ENCODE data around the gene IL11. TPM values are rescaled to one million over a fixed set of nuclear protein-coding genes. Genes with fewer than 3 reads are reported as not detected.
"Not testable (repeated sequence)": the region's sequence is repeated elsewhere in the genome, so short reads cannot be mapped to it uniquely, and the experiment has no call there.

IL11 gene
- total RNA-seq, result 2.8 to 3.7 TPM (median 3.1 TPM) in 3 replicates
- long read RNA-seq, partial matches to known transcripts, result 1 of 2 reads
- long read RNA-seq, other reads (novel, unspliced or antisense), result 1 of 2 reads

DNA sequence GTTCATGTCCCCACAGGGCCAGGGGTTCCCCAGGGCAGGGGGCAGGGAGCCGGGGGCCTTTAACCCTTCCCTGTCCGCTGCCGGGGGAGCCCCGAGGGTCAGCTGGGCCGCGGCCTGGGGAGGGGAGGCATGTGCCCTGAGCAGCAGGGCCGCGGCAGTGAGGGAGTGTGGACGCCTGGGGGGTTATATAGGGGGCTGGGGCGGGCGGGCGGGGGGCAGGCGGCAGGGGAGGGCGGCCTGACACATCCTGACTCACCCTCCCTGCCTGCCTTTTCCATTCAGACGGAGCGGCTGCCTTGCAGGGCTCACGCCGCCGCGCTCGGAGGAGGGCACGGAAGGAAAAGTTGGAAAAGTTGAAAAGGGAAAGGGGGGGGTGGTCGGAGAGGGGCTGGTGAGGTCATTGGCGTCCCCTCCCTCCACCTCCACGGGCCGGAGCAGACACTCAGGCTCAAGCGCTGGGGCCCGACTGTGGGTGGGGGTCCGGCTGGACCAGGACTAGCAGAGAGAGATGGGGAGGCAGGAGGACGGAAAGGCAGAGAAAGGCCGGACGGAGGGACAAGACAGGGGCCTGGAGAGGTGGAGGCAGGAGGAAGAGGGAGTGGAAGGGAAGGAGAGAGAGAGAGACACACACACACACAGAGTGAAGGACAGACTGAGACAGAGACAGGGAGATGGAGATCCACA, at the start of gene IL11:
TSS of gene IL11 (minus strand) at position 159 of the 684 bp plus-strand sequence. CDS start at position 6, 153 bp downstream.
- Mint-ChIP-seq H3K36me3 (ENCODE audit: low read depth) (no peaks in the 10 kb centered on the region), H3K27ac (ENCODE audit: unreplicated experiment) (peak within 1 kb of the TSS; percentile 45), H3K4me3 (ENCODE audit: unreplicated experiment) (peak within 1 kb of the TSS; percentile 74), H3K27me3 (ENCODE audit: low read depth) (no peaks in the 10 kb centered on the region), H3K4me1 (ENCODE audit: low read depth) (peaks cover 22% of the 10 kb centered on the region), H3K9me3 (ENCODE audit: low read depth) (no peaks in the 10 kb centered on the region)
- TF ChIP-seq, protein P1, sequence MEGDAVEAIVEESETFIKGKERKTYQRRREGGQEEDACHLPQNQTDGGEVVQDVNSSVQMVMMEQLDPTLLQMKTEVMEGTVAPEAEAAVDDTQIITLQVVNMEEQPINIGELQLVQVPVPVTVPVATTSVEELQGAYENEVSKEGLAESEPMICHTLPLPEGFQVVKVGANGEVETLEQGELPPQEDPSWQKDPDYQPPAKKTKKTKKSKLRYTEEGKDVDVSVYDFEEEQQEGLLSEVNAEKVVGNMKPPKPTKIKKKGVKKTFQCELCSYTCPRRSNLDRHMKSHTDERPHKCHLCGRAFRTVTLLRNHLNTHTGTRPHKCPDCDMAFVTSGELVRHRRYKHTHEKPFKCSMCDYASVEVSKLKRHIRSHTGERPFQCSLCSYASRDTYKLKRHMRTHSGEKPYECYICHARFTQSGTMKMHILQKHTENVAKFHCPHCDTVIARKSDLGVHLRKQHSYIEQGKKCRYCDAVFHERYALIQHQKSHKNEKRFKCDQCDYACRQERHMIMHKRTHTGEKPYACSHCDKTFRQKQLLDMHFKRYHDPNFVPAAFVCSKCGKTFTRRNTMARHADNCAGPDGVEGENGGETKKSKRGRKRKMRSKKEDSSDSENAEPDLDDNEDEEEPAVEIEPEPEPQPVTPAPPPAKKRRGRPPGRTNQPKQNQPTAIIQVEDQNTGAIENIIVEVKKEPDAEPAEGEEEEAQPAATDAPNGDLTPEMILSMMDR (IDR thresholded peaks at IDR 0.05), result no peak
- no peak for DNase-seq (ENCODE audit: low spot score)

DNA sequence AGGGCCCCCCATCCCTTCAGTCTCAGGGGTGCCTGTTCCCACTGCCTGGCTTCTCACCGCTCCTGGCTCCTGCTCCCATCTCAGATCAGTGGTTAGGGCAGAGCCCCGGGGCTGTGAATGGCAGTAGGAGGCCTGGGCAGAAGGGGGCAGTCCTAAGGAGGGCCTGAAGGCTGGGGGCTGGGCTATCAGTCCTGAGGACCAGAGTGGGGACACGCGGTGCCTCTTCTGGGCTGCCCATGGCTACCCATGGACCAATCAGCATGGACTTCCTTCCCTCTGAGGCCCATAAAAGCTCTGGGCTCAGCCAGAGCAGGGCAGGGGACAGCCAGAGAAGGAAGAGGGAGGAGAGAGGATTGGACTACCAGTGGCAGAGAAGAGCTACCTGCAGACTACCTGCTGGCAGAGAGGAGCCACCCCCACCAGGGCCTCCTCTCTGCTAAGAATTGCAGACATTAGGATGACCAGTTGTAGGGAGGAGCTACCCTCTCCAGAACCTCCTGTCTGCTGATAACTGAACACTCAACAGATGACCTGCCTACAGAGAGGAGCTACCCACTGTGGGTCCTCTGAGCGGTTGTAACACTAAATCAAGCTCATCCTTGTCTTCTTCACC, 49.5 kb upstream of the IL11 start:
- peaks cover 14% of the 10 kb centered on the region for H3K27me3 Mint-ChIP-seq (ENCODE audit: low read depth)
- H3K27ac Mint-ChIP-seq (ENCODE audit: unreplicated experiment), result no peak overlapping the region
- H3K36me3 Mint-ChIP-seq (ENCODE audit: low read depth), result no peaks in the 10 kb centered on the region
- no peak overlapping the region for H3K4me3 Mint-ChIP-seq (ENCODE audit: unreplicated experiment)
- TF ChIP-seq, protein P1 (IDR thresholded peaks at IDR 0.05), result no peak
- H3K9me3 Mint-ChIP-seq (ENCODE audit: low read depth), result no peaks in the 10 kb centered on the region
- DNase-seq (ENCODE audit: low spot score), result no peak
- no peaks in the 10 kb centered on the region for H3K4me1 Mint-ChIP-seq (ENCODE audit: low read depth)

DNA sequence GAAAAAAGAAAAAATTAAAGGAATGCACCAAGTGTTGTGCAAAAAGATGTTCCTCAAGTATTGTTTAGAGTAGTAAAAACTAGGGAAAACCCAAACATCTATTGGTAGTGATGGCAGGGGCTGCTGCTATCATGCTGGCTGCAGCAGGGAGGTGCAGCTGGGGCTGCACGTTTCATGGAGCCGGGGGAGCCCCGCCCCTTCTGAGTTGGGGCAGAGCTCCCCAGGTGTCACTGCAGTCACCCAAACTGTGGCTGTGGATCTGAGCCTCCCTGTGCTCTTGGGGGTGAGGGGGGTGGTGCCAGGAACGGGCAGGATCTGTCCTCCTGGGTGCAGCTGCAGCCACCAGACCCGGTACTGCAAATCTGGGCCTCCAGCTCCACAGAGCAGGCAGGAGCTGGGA, 48.8 kb upstream of the IL11 start:
- H3K27me3 Mint-ChIP-seq (ENCODE audit: low read depth), result peaks cover 13% of the 10 kb centered on the region
- no peak overlapping the region for H3K27ac Mint-ChIP-seq (ENCODE audit: unreplicated experiment)
- H3K4me1 Mint-ChIP-seq (ENCODE audit: low read depth), result no peaks in the 10 kb centered on the region
- TF ChIP-seq, protein P1 (IDR thresholded peaks at IDR 0.05), result no peak
- DNase-seq (ENCODE audit: low spot score), result no peak
- no peaks in the 10 kb centered on the region for H3K9me3 Mint-ChIP-seq (ENCODE audit: low read depth)
- no peak overlapping the region for H3K4me3 Mint-ChIP-seq (ENCODE audit: unreplicated experiment)
- no peaks in the 10 kb centered on the region for H3K36me3 Mint-ChIP-seq (ENCODE audit: low read depth)

DNA sequence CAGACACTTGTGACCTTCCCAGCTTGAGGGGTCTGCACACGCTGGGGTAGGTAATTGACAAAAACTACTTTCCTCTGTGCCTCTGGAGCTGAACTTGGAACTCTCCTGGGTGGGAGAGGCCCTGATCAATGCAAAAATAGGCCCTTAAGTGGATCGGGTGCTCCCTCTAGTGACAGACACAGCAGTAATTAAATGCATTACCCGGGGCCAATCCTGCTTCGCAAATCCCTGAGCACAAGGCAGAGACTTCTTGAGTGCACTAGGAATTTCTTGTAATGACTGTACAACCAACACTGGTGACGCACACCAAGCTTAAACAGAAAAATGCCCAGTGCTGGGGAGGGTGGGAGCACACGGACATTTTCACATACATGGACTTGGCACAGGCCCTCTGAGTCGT, 47.9 kb upstream of the IL11 start:
- TF ChIP-seq, protein P1 (IDR thresholded peaks at IDR 0.05), result peak; percentile 92
- peaks cover 8% of the 10 kb centered on the region for H3K27me3 Mint-ChIP-seq (ENCODE audit: low read depth)
- H3K4me3 Mint-ChIP-seq (ENCODE audit: unreplicated experiment), result no peak overlapping the region
- no peaks in the 10 kb centered on the region for H3K9me3 Mint-ChIP-seq (ENCODE audit: low read depth)
- no peak for DNase-seq (ENCODE audit: low spot score)
- no peaks in the 10 kb centered on the region for H3K36me3 Mint-ChIP-seq (ENCODE audit: low read depth)
- H3K27ac Mint-ChIP-seq (ENCODE audit: unreplicated experiment), result no peak overlapping the region
- H3K4me1 Mint-ChIP-seq (ENCODE audit: low read depth), result no peaks in the 10 kb centered on the region

DNA sequence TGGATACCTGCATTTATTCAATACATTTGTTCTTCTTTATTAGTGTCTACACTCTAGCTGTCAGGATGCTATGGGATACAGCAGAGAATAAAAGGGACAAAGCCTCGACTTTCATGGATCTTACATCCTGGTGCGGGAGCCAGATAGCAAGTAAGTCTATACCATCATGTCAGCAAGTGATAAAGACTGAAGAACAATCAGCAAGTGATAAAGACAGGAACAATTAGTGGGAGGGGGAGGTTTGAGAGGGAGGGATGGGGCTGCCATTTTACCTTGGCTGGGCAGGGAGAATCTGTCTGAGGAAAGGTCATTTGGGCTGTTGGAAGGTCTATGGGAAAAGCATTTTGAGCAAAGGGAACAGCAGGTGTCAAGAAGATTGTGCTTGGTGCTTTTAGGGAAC, 39.9 kb upstream of the IL11 start:
- peaks cover 2% of the 10 kb centered on the region for H3K27me3 Mint-ChIP-seq (ENCODE audit: low read depth)
- peaks cover 14% of the 10 kb centered on the region for H3K36me3 Mint-ChIP-seq (ENCODE audit: low read depth)
- no peak overlapping the region for H3K4me3 Mint-ChIP-seq (ENCODE audit: unreplicated experiment)
- peaks cover 9% of the 10 kb centered on the region for H3K9me3 Mint-ChIP-seq (ENCODE audit: low read depth)
- TF ChIP-seq, protein P1 (IDR thresholded peaks at IDR 0.05), result no peak
- H3K4me1 Mint-ChIP-seq (ENCODE audit: low read depth), result peaks cover 22% of the 10 kb centered on the region
- no peak overlapping the region for H3K27ac Mint-ChIP-seq (ENCODE audit: unreplicated experiment)
- no peak for DNase-seq (ENCODE audit: low spot score)

DNA sequence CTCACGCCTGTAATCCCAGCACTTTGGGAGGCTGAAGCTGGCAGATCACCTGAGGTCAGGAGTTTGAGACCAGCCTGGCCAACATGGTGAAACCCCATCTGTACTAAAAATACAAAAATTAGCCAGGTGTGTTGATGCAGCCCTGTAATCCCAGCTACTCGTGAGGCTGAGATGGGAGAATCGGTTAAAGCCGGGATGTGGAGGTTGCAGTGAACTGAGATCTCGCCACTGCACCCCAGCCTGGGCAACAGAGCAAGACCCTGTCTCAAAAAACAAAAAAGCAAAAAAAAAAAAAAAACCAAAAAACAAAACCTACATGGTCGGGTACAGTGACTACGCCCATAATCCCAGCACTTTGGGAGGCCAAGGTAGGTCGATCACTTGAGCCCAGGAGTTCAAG, 38.9 kb upstream of the IL11 start:
- Mint-ChIP-seq H3K27ac (ENCODE audit: unreplicated experiment) (peak overlapping the region; percentile 98), H3K4me1 (ENCODE audit: low read depth) (peaks cover 22% of the 10 kb centered on the region)
- H3K4me3 Mint-ChIP-seq (ENCODE audit: unreplicated experiment), result not testable (repeated sequence)

More for the DNA sequence above, 38.9 kb upstream of the IL11 start:
- not testable (repeated sequence) for H3K27me3 Mint-ChIP-seq (ENCODE audit: low read depth); H3K9me3 Mint-ChIP-seq (ENCODE audit: low read depth); DNase-seq (ENCODE audit: low spot score)
- H3K36me3 Mint-ChIP-seq (ENCODE audit: low read depth), result peaks cover 14% of the 10 kb centered on the region
